ENCODE results near the gene RAB3C.
A peak's percentile ranks its signal among the peaks of the same experiment; 100 is the strongest.

DNA sequence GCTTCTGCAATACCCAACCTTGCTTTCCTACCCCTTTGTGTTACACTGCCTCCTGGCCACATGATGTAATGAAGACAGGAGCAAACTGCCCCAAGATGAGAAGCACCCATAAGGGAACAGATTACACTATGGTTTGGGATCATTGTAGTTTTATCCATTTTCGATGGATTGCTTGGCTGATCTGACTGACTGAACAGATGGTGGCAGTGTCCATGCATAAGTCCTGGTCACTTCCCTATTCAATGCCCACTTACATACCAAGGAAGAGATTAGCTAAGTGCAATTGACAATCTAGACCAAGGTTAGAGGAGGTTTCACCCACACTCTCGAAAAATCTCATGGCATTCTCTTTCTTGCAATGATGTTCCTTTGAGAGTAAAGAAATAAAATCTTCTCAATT lies 319.9 kb downstream of the RAB3C start:
- TF ChIP-seq CTCF (IDR thresholded peaks at IDR 0.05), result peak in 1 of 7 experiments; percentile 10
- TF ChIP-seq POLR2A (IDR thresholded peaks at IDR 0.05), result no peak

All from body of pancreas (tissue), 4 donors.